Measurements from ENCODE around the gene EYS.

DNA sequence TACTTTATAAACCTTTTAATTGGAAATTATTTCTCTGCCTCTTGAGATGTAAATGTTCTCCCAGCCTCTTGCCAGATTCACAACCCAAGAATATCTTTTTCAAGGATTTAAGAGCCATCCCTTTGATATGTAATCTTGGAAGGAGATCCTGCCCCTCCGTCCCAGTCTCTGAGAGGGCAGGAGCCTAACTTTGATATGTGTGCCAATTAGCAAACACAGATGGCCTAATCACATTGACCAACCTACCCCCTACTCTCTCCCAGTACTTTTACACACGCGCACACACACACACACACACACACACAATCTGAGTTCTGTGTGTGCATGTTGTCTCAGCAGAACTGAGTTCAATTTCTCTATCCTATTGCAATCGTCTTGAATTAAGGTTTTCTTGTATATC, 1447.7 kb downstream of the EYS start:
- TF ChIP-seq, protein P1, sequence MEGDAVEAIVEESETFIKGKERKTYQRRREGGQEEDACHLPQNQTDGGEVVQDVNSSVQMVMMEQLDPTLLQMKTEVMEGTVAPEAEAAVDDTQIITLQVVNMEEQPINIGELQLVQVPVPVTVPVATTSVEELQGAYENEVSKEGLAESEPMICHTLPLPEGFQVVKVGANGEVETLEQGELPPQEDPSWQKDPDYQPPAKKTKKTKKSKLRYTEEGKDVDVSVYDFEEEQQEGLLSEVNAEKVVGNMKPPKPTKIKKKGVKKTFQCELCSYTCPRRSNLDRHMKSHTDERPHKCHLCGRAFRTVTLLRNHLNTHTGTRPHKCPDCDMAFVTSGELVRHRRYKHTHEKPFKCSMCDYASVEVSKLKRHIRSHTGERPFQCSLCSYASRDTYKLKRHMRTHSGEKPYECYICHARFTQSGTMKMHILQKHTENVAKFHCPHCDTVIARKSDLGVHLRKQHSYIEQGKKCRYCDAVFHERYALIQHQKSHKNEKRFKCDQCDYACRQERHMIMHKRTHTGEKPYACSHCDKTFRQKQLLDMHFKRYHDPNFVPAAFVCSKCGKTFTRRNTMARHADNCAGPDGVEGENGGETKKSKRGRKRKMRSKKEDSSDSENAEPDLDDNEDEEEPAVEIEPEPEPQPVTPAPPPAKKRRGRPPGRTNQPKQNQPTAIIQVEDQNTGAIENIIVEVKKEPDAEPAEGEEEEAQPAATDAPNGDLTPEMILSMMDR (IDR thresholded peaks at IDR 0.05), result no peak
- TF ChIP-seq POLR2A (IDR thresholded peaks at IDR 0.05), result no peak

Measured in stomach (tissue), 4 donors.